Prostate gland (tissue), 2 donors: ENCODE data around the gene POLD2. TPM values are rescaled to one million over a fixed set of nuclear protein-coding genes. Genes with fewer than 3 reads are reported as not detected.

ENCODE experiments used
- DNase-seq: peaks from one replicate; pipeline ENCODE4 v3.0.0-alpha.2; 2019; ENCODE audit warnings: low spot score
- H3K27ac ChIP-seq, 2 donors: fragments of 200-600 bp; sonication (generic); 2 replicates each; pipeline ENCODE4 v1.5.1; 2017 to 2019
- H3K27me3 ChIP-seq: fragments of 200-600 bp; sonication (generic); replicated peaks from 2 replicates; pipeline ENCODE4 v1.5.1; 2019; ENCODE audit not compliant: insufficient read depth
- H3K36me3 ChIP-seq, 2 donors: fragments of 200-600 bp; sonication (generic); 1 replicate in 1 of 2; 2 replicates in 1 of 2; pipeline versions ENCODE4 v1.5.1 to v1.8.1; 2017 to 2019
- H3K4me1 ChIP-seq: fragments of 200-600 bp; sonication (generic); replicated peaks from 2 replicates; pipeline ENCODE4 v1.5.1; 2019
- H3K4me3 ChIP-seq, 2 donors: fragments of 200-600 bp; sonication (generic); 2 replicates each; pipeline ENCODE4 v1.5.1; 2017 to 2019
- H3K9me3 ChIP-seq: fragments of 200-600 bp; sonication (generic); 2 replicates; pipeline ENCODE4 v1.5.1; 2017
- CTCF ChIP-seq, 4 experiments: fragments of 200-600 bp in 2 of 4; fragments of 450-650 bp in 2 of 4; sonication (generic) in 2 of 4; IDR thresholded peaks; 1 replicate in 3 of 4; 2 replicates in 1 of 4; pipeline ENCODE4 v1.5.1; 2016 to 2019; ENCODE audit warnings: antibody characterized with exemption in 4 of 4, mild to moderate bottlenecking in 2 of 4, moderate library complexity in 2 of 4
- POLR2A ChIP-seq: fragments of 450-650 bp; IDR thresholded peaks from one replicate; pipeline ENCODE4 v1.6.1; 2016; ENCODE audit warnings: antibody characterized with exemption, mild to moderate bottlenecking
- POLR2AphosphoS5 ChIP-seq: sonication (generic); formaldehyde crosslinking; IDR thresholded peaks from one replicate; pipeline ENCODE4 v1.6.1; 2017; ENCODE audit warnings: antibody characterized with exemption
- WGBS: methylation state at CpG from one replicate; pipeline ENCODE4 v1.1.5; 2018; 5-methylcytosine and 5-hydroxymethylcytosine counted together
- intact Hi-C: fragments of 100-400 bp; cut with DNase I; formaldehyde crosslinking; loops from one replicate; pipeline ENCODE4 v1.14.2; 2022
- total RNA-seq, 2 donors: library from RNA; depleted of rRNA; stranded (reverse); fragments of >200 nt; gene quantifications; one replicate each; pipeline ENCODE4 v1.1.0, GENCODE V29; 2016

POLD2 gene
- total RNA-seq, 2 donors from 2014 or later, result 53.1 to 65.9 TPM

GRCh38 chr7:44068054-44068453, 55.3 kb downstream of the POLD2 start:
- WGBS, result 71% methylated on average over 7 of the region's 7 CpGs
- H3K27ac ChIP-seq, result no peak overlapping the region
- H3K4me3 ChIP-seq, result no peak overlapping the region
- H3K4me1 ChIP-seq, result peaks cover 5% of the 10 kb centered on the region
- TF ChIP-seq CTCF (IDR thresholded peaks at IDR 0.05) (no peak), POLR2A (no peak), POLR2AphosphoS5 (no peak)
- no peaks in the 10 kb centered on the region for H3K27me3 ChIP-seq
- H3K9me3 ChIP-seq, result no peaks in the 10 kb centered on the region
- intact Hi-C loops, result no loop called here
- no peak for DNase-seq
- no peaks in the 10 kb centered on the region for H3K36me3 ChIP-seq

DNA sequence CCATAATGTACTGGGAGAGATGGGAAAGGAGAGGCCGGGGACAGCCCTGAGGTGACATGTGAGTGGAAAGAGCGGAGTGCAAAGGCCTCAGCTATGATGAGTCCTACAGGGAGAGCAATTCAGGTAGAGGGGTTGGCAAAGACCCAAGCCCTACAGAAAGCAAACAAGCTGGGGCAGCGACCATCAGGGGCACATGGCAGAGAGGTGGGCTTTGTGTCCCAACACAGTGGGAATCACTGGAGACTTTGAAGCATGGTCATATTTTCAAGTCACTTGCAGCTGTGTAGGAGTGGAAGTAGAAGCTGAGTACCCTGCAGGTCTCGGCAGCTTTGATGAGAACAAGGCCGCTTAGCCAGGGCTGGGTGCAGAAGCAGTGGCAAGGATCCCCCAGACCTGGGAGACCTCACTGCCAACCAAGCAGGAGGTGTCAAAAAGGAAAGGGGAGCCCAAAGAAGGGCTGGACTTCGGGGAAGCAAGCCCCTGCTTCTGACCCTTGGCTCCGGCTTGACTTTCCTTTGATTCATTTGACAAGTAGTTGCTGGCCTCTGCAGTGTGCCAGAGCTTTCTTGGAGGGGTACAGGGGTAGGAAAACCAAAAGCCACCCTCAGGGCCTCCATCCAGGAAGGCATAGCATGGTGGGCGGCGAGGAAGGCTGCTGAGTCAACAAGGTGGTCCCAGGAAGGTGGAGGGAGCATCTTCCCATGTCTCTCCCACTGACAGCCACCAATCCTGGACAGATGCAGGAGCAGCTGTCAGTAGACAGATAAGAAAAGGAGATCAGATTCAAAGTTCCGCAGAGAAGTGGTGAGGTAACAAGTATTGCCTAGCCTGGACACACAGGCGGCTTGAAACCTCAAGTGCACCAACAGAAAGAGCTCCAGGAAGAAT, 56.0 kb downstream of the POLD2 start:
- Histone ChIP-seq H3K9me3 (no peaks in the 10 kb centered on the region), H3K4me3 (no peak overlapping the region), H3K27ac (no peak overlapping the region), H3K4me1 (no peaks in the 10 kb centered on the region), H3K27me3 (no peaks in the 10 kb centered on the region), H3K36me3 (no peaks in the 10 kb centered on the region)
- intact Hi-C loops, result no loop called here
- no peak for TF ChIP-seq CTCF (IDR thresholded peaks at IDR 0.05)
- no peak for TF ChIP-seq POLR2AphosphoS5
- TF ChIP-seq POLR2A, result no peak
- WGBS, result 85% methylated on average over 11 of the region's 11 CpGs
- DNase-seq, result no peak

DNA sequence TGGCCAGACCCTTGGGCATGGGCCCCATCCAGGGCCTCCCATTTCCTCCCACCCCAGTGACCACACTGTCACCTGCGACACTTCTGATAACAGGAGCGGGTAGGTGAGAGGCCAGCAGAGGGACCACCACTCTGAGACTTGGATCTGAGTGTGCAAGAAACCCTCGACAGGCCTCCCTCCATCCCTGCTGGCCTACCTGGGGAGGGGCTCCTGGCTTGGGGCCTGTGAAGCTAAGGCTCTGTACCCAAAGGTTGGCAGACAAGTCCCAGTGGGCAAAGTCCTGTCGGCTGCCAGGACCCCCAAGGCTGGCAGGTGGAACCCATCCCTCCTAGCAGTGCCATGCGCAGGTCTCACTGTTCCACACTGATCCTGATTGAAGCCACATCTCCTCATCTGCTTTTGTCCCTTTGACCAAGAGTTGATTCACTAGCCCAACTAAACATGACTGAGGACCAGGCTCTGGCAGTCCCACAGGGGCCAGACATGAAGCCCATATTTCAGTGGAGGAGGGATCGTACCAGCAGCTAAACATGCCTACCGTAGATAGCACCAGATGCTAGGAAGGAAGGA, 56.8 kb downstream of the POLD2 start:
- no peak for DNase-seq
- 68% methylated on average over 7 of the region's 7 CpGs for WGBS
- H3K4me1 ChIP-seq, result no peaks in the 10 kb centered on the region
- H3K27me3 ChIP-seq, result no peaks in the 10 kb centered on the region
- H3K27ac ChIP-seq, result no peak overlapping the region
- H3K9me3 ChIP-seq, result no peaks in the 10 kb centered on the region
- TF ChIP-seq POLR2AphosphoS5 (no peak), CTCF (IDR thresholded peaks at IDR 0.05) (no peak), POLR2A (no peak)
- intact Hi-C loops, result no loop called here
- no peak overlapping the region for H3K4me3 ChIP-seq
- H3K36me3 ChIP-seq, result no peaks in the 10 kb centered on the region

DNA sequence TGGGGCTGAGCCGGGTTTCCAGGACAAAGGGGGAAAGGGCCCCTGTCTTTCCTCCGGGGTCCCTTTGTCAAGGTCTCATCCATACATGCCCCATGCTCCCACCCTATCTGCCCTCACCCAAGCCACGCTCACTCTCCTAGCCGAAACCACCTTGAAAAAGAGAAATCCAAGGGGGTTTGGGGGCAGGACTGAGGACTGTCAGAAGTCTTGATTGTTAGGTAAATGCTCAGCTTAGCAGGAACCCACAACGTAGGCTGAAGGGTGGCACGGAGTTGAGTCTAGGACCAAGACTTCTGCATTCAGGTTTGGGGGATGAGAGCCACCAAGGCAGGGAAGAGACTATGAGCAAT, 57.3 kb downstream of the POLD2 start:
- Histone ChIP-seq H3K9me3 (no peaks in the 10 kb centered on the region), H3K36me3 (no peaks in the 10 kb centered on the region), H3K4me3 (no peak overlapping the region), H3K27ac (no peak overlapping the region), H3K27me3 (no peaks in the 10 kb centered on the region), H3K4me1 (no peaks in the 10 kb centered on the region)
- intact Hi-C loops, result no loop called here
- DNase-seq, result no peak
- WGBS, result 45% methylated on average over 6 of the region's 6 CpGs
- TF ChIP-seq CTCF (IDR thresholded peaks at IDR 0.05), result no peak
- TF ChIP-seq POLR2A, result no peak
- TF ChIP-seq POLR2AphosphoS5, result no peak
